Lung microvascular endothelial cell (primary cell): Measurements from ENCODE around the gene DBF4. TPM values are rescaled to one million over a fixed set of nuclear protein-coding genes. Genes with fewer than 3 reads are reported as not detected.
"Not testable (repeated sequence)": the region's sequence is repeated elsewhere in the genome, so short reads cannot be mapped to it uniquely, and the experiment has no call there.

ENCODE experiments used
- DNase-seq, 2 donors: peaks; one replicate each; pipeline versions ENCODE4 v3.0.0 to v3.0.0-alpha.2; 2010; ENCODE audit warnings: low read depth in 2 of 2
- total RNA-seq: library from RNA; depleted of rRNA; stranded (reverse); fragments of >200 nt; gene quantifications from 2 replicates; pipeline ENCODE4 v1.2.1, GENCODE V29; 2014

The DBF4 gene
- total RNA-seq, 1 donor from 2014 or later: 6.9 TPM

GRCh38 chr7:87945926-87946325 is 69.6 kb downstream of the DBF4 start:
- DNase-seq: not testable (repeated sequence)

- no peak for DNase-seq
These were observed 72.1 kb downstream of the DBF4 start for GRCh38 chr7:87948371-87948770.

Other genes with a start within 250 kb of the DBF4 start
- 0.20 and 0.44 TPM in 2 replicates for gene RUNDC3B, start 248.1 kb upstream of the DBF4 start, total RNA-seq
- gene SLC25A40, start 133 bp upstream of the DBF4 start, total RNA-seq: 4.4 and 5.2 TPM in 2 replicates
- 0.22 and 0.40 TPM in 2 replicates for gene ADAM22, start 57.8 kb downstream of the DBF4 start, total RNA-seq